WTC11 (cell line): ENCODE data around the gene SEMA4C. TPM values are rescaled to one million over a fixed set of nuclear protein-coding genes. Genes with fewer than 3 reads are reported as not detected.

ENCODE experiments used
- ATAC-seq: fragments of 200-7000 bp; cut with Tn5 transposase; 2 replicates; pipeline ENCODE4 v1.10.0; 2021; ENCODE audit warnings: mild to moderate bottlenecking, moderate library complexity
- Bru-seq: library from RNA; stranded (reverse); fragments of 400-500 nt; gene quantifications from one replicate; lab custom pipeline; 2021; lab: Mats Ljungman, UMichigan
- CTCF ChIA-PET: fragments of 300-600 bp; sonication (Branson Sonifier 250); formaldehyde crosslinking; loops from one replicate; lab custom pipeline; 2021; ENCODE audit warnings: antibody characterized with exemption; lab: Charles Lee
- POLR2A ChIA-PET: fragments of 350-600 bp; sonication (Branson Sonifier 250); formaldehyde crosslinking; loops from one replicate; lab custom pipeline; 2021; ENCODE audit warnings: antibody characterized with exemption; lab: Charles Lee
- DNase-seq: peaks from one replicate; pipeline ENCODE4 v3.0.0; 2021; ENCODE audit warnings: low spot score
- H3K27ac Mint-ChIP-seq: 2 replicates; pipeline ENCODE4 v1.8.0; 2021; ENCODE audit warnings: mixed read lengths
- H3K27me3 Mint-ChIP-seq: 2 replicates; pipeline ENCODE4 v1.8.0; 2021; ENCODE audit warnings: low read depth, mild to moderate bottlenecking, moderate library complexity, mixed read lengths
- H3K36me3 Mint-ChIP-seq: 2 replicates; pipeline ENCODE4 v1.8.0; 2021; ENCODE audit warnings: mixed read lengths
- H3K4me1 Mint-ChIP-seq: 2 replicates; pipeline ENCODE4 v1.8.0; 2022; ENCODE audit warnings: mixed read lengths
- H3K4me3 Mint-ChIP-seq: 2 replicates; pipeline ENCODE4 v1.8.0; 2021; ENCODE audit warnings: mild to moderate bottlenecking, moderate library complexity, mixed read lengths
- H3K9me3 Mint-ChIP-seq: 2 replicates; pipeline ENCODE4 v1.8.0; 2021; ENCODE audit warnings: mixed read lengths
- ATF1 ChIP-seq: sonication (generic); formaldehyde crosslinking; IDR thresholded peaks from 2 replicates; pipeline ENCODE4 v1.8.1; 2023; ENCODE audit warnings: mild to moderate bottlenecking, moderate library complexity, missing genetic modification reagents
- CREM ChIP-seq: sonication (generic); formaldehyde crosslinking; IDR thresholded peaks from 2 replicates; pipeline ENCODE4 v1.8.1; 2022; ENCODE audit warnings: mild to moderate bottlenecking, missing genetic modification reagents, moderate library complexity
- ETV6 ChIP-seq: sonication (generic); formaldehyde crosslinking; IDR thresholded peaks from 2 replicates; pipeline ENCODE4 v1.8.1; 2022; ENCODE audit warnings: mild to moderate bottlenecking, missing genetic modification reagents
- FOXK1 ChIP-seq: sonication (generic); formaldehyde crosslinking; IDR thresholded peaks from 2 replicates; pipeline ENCODE4 v1.8.0; 2022; ENCODE audit warnings: mild to moderate bottlenecking, moderate library complexity, missing genetic modification reagents
- FOXP4 ChIP-seq: sonication (generic); formaldehyde crosslinking; IDR thresholded peaks from 2 replicates; pipeline ENCODE4 v1.8.0; 2022; ENCODE audit warnings: mild to moderate bottlenecking, missing genetic modification reagents
- RORB ChIP-seq: fragments of 250-450 bp; sonication (Bioruptor Pico); IDR thresholded peaks from 2 replicates; pipeline ENCODE4 v1.9.0; 2021; ENCODE audit warnings: mild to moderate bottlenecking
- SP1 ChIP-seq: sonication (generic); formaldehyde crosslinking; conservative IDR thresholded peaks from 2 replicates; pipeline ENCODE4 v1.8.1; 2022; ENCODE audit warnings: missing genetic modification reagents
- ZNF317 ChIP-seq: sonication (generic); formaldehyde crosslinking; IDR thresholded peaks from 2 replicates; pipeline ENCODE4 v1.8.1; 2023; ENCODE audit warnings: low read depth, mild to moderate bottlenecking, moderate library complexity, missing genetic modification reagents, borderline replicate concordance
- ZNF423 ChIP-seq: fragments of 250-450 bp; sonication (Bioruptor Pico); IDR thresholded peaks from 2 replicates; pipeline ENCODE4 v2.1.2; 2022; ENCODE audit warnings: mild to moderate bottlenecking, moderate library complexity
- long read RNA-seq, 3 experiments: library from RNA in 1 of 3; library from capped mRNA in 1 of 3; library from polyadenylated mRNA in 1 of 3; unstranded in 2 of 3; stranded (forward) in 1 of 3; transcript quantifications; one replicate each; pipeline ENCODE4 v2.0.0, GENCODE V29; 2021
- total RNA-seq: library from RNA; stranded (reverse); gene quantifications from 3 replicates; pipeline ENCODE4 v1.2.3, GENCODE V29; 2021
- TF ChIP-seq, protein P1 (sequence below): sonication (generic); formaldehyde crosslinking; IDR thresholded peaks from 2 replicates; pipeline ENCODE4 v1.8.1; 2023; ENCODE audit warnings: mild to moderate bottlenecking, missing genetic modification reagents, borderline replicate concordance
- TF ChIP-seq, protein P2 (sequence below): sonication (generic); formaldehyde crosslinking; IDR thresholded peaks from 2 replicates; pipeline ENCODE4 v1.8.1; 2022; ENCODE audit warnings: mild to moderate bottlenecking, moderate library complexity, missing genetic modification reagents
- TF ChIP-seq, protein P3 (sequence below): sonication (generic); formaldehyde crosslinking; IDR thresholded peaks from 2 replicates; pipeline ENCODE4 v1.8.1; 2022; ENCODE audit warnings: mild to moderate bottlenecking, missing genetic modification reagents, moderate library complexity, borderline replicate concordance

SEMA4C gene, protein sequence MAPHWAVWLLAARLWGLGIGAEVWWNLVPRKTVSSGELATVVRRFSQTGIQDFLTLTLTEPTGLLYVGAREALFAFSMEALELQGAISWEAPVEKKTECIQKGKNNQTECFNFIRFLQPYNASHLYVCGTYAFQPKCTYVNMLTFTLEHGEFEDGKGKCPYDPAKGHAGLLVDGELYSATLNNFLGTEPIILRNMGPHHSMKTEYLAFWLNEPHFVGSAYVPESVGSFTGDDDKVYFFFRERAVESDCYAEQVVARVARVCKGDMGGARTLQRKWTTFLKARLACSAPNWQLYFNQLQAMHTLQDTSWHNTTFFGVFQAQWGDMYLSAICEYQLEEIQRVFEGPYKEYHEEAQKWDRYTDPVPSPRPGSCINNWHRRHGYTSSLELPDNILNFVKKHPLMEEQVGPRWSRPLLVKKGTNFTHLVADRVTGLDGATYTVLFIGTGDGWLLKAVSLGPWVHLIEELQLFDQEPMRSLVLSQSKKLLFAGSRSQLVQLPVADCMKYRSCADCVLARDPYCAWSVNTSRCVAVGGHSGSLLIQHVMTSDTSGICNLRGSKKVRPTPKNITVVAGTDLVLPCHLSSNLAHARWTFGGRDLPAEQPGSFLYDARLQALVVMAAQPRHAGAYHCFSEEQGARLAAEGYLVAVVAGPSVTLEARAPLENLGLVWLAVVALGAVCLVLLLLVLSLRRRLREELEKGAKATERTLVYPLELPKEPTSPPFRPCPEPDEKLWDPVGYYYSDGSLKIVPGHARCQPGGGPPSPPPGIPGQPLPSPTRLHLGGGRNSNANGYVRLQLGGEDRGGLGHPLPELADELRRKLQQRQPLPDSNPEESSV
- total RNA-seq (80.0 to 81.6 TPM (median 80.4 TPM) in 3 replicates), Bru-seq, nascent RNA (percentile 76 among the genes with signal in this experiment)
- long read RNA-seq, experiment 1, transcript SEMA4C-201 (15 exons, 3,545 nt): major isoform, 38 of 241 reads
- long read RNA-seq, experiment 1, transcript SEMA4C-206 (13 exons, 3,776 nt): minor isoform, 5 of 241 reads
- long read RNA-seq, experiment 1, partial matches to known transcripts: 56 of 241 reads
- long read RNA-seq, experiment 1, other reads (novel, unspliced or antisense): 141 of 241 reads
- long read RNA-seq, experiment 2, transcript SEMA4C-201 (15 exons, 3,545 nt): major isoform, 8 of 100 reads
- long read RNA-seq, experiment 2, partial matches to known transcripts: 22 of 100 reads
- long read RNA-seq, experiment 2, other reads (novel, unspliced or antisense): 67 of 100 reads
- long read RNA-seq, experiment 3, partial matches to known transcripts: 0 of 3 reads
- long read RNA-seq, experiment 3, other reads (novel, unspliced or antisense): 3 of 3 reads

GRCh38 chr2:96869822-96870625, at the start of gene SEMA4C:
TSS of gene SEMA4C (minus strand) at chr2:96870080. CDS start at chr2:96867886, 2,194 bp downstream.
- H3K36me3 Mint-ChIP-seq: peaks cover 10% of the 10 kb centered on the region
- 0 out of 2 replicates have a peak, but pooled peaks cover 4% of the 10 kb centered on the region for H3K27me3 Mint-ChIP-seq
- DNase-seq (peak; percentile 59), ATAC-seq (peak; percentile 11)
- CTCF ChIA-PET: interaction anchor here (1.0 to 3.6 kb wide), 9 partner anchors 8 to 84 kb away, joined by 3 to 63 read pairs (median 4); partner anchors contain the start of gene ANKRD39
- TF ChIP-seq FOXK1 (CRISPR knock-in tag): no peak
- TF ChIP-seq ZNF423 (CRISPR knock-in tag): peak; percentile 73
- TF ChIP-seq, protein P1, sequence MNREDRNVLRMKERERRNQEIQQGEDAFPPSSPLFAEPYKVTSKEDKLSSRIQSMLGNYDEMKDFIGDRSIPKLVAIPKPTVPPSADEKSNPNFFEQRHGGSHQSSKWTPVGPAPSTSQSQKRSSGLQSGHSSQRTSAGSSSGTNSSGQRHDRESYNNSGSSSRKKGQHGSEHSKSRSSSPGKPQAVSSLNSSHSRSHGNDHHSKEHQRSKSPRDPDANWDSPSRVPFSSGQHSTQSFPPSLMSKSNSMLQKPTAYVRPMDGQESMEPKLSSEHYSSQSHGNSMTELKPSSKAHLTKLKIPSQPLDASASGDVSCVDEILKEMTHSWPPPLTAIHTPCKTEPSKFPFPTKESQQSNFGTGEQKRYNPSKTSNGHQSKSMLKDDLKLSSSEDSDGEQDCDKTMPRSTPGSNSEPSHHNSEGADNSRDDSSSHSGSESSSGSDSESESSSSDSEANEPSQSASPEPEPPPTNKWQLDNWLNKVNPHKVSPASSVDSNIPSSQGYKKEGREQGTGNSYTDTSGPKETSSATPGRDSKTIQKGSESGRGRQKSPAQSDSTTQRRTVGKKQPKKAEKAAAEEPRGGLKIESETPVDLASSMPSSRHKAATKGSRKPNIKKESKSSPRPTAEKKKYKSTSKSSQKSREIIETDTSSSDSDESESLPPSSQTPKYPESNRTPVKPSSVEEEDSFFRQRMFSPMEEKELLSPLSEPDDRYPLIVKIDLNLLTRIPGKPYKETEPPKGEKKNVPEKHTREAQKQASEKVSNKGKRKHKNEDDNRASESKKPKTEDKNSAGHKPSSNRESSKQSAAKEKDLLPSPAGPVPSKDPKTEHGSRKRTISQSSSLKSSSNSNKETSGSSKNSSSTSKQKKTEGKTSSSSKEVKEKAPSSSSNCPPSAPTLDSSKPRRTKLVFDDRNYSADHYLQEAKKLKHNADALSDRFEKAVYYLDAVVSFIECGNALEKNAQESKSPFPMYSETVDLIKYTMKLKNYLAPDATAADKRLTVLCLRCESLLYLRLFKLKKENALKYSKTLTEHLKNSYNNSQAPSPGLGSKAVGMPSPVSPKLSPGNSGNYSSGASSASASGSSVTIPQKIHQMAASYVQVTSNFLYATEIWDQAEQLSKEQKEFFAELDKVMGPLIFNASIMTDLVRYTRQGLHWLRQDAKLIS (CRISPR knock-in tag): no peak
- TF ChIP-seq, protein P2, sequence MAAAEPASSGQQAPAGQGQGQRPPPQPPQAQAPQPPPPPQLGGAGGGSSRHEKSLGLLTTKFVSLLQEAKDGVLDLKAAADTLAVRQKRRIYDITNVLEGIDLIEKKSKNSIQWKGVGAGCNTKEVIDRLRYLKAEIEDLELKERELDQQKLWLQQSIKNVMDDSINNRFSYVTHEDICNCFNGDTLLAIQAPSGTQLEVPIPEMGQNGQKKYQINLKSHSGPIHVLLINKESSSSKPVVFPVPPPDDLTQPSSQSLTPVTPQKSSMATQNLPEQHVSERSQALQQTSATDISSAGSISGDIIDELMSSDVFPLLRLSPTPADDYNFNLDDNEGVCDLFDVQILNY (CRISPR knock-in tag): no peak
- no peak for TF ChIP-seq ETV6 (CRISPR knock-in tag)
- TF ChIP-seq, protein P3, sequence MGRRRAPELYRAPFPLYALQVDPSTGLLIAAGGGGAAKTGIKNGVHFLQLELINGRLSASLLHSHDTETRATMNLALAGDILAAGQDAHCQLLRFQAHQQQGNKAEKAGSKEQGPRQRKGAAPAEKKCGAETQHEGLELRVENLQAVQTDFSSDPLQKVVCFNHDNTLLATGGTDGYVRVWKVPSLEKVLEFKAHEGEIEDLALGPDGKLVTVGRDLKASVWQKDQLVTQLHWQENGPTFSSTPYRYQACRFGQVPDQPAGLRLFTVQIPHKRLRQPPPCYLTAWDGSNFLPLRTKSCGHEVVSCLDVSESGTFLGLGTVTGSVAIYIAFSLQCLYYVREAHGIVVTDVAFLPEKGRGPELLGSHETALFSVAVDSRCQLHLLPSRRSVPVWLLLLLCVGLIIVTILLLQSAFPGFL (CRISPR knock-in tag): no peak
- TF ChIP-seq RORB (CRISPR knock-in tag): no peak
- 0 out of 2 replicates have a peak, but pooled peaks have one; percentile 39 for TF ChIP-seq FOXP4 (CRISPR knock-in tag)
- TF ChIP-seq CREM (CRISPR knock-in tag): peak; percentile 42; the same call in 1 of the 2 replicates
- peak; percentile 40; the same call in 1 of the 2 replicates for TF ChIP-seq ZNF317 (CRISPR knock-in tag)
- peak; percentile 45; the same call in 1 of the 2 replicates for TF ChIP-seq SP1
- TF ChIP-seq ATF1 (CRISPR knock-in tag): peak; percentile 22; the same call in 1 of the 2 replicates
- no peak within 1 kb of the TSS for H3K27ac Mint-ChIP-seq
- H3K9me3 Mint-ChIP-seq: no peaks in the 10 kb centered on the region
- peak within 1 kb of the TSS; percentile 76 for H3K4me3 Mint-ChIP-seq
- peaks cover 50% of the 10 kb centered on the region for H3K4me1 Mint-ChIP-seq
- POLR2A ChIA-PET: interaction anchor here (0.5 to 1.0 kb wide), 2 partner anchors 21 to 104 kb away, joined by 4 to 5 read pairs; no protein-coding TSS in a partner anchor
